CD1c-positive myeloid dendritic cell (primary cell): ENCODE measurements around the gene NR3C2.

ENCODE experiments used
- DNase-seq: peaks from one replicate; pipeline ENCODE4 v3.0.0-alpha.2; 2016; ENCODE audit errors: extremely low spot score

NR3C2 gene

DNA sequence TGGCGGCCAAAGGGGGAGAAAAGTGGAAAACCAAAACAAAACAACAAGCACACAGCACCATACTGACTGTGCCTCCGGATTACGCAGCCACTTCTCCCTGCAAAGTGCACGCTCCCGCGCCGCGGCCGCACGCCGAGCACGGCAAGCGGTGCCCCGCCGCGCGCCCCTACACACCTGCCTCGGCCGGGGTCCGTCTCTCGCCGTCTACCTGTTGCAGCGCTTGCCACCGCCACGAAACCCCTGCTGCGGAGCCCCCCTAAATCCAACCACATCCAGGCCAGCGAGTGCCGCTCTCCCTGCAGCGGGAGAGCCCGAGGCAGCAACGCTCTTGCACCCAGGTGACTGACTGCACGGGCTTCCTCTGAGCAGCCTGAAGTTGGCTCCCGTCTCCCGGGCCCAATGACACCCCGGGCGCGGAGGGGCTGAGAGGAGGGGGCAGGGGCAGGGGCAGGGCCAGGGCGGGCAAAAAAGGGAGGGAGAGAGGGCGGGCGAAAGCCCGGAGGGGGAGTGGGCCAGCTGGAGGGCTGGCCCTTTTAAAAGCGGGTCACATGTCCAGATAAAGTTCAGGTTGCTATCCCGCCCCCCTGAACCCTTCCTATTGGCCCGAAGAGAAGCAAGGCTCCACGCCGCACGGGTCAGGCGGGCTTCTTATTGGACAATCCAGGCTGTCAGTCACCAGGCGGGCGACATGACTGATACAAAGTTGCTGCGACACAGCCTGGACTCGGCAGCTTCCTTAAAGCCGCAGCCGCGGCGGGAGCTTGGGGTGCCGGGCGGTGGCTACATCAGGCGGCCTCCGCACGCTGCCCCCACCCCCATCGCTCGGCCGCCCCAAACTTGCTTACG lies at the start of gene NR3C2:
TSS of gene NR3C2 (minus strand) at position 429 of the 846 bp plus-strand sequence.
- DNase-seq, result peak; percentile 98

DNA sequence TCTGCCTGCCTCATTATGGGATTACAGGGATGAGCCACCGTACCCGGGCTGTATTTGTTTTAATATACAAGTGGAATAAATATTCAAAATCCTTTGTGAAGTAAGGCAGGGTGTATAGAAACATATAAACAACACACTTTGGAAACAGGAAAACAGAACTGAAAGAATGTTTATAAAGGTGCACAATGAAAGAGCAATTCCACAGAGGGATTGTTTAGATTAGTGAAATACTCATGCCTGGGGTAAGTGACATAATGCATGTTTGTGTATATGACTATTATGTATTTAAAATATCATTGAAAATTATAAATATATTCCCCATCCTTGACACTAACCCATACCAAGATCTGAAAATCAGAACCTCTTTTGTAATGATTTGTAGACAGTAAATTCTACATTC lies 45.0 kb upstream of the NR3C2 start:
- DNase-seq, result no peak

DNA sequence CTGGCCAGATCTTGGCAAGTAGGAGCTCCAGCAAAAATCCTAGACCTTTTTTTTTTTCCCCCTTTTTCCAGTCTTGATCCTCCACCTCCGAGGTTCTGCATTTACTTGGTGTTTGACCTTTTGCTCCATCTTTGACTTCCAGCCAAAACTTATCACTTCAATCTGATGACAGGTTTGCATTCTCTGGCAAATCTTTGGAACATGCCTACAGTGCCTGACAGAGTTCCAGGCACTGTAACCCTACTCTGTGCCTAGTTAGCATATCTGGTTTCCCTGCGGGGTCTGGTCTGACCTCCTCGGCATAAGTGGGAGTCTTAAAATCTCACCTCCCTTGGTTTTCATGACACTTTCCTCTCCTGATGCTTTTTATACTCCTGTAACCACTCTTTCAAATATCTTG lies 39.4 kb upstream of the NR3C2 start:
- DNase-seq, result no peak

GRCh38 chr4:148477276-148477675 lies 35.1 kb upstream of the NR3C2 start:
- no peak for DNase-seq

- no peak for DNase-seq
These were observed 27.7 kb upstream of the NR3C2 start for GRCh38 chr4:148469938-148470337.

- no peak for DNase-seq
These were observed 12.6 kb upstream of the NR3C2 start for GRCh38 chr4:148454835-148455234.

GRCh38 chr4:148453833-148454232 lies 11.6 kb upstream of the NR3C2 start:
- DNase-seq, result no peak

DNA sequence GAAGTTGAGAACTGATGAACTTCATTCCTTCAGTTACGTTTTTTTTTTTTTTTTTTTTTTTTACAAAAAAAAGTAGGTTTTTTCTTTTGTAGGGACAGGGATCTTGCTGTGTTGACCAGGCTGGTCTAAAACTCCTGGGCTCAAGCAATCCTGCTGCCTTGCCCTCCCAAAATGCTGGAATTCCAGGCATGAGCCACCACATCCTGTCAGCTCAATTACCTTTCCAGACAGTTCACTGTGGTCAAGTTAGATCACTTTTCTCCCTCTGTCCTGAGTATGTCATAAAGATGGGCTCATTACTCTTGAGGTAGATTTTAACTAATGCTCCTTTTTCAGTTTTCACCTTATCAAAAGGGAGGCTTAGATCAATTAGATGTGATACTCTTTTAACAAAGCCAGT lies 10.8 kb upstream of the NR3C2 start:
- no peak for DNase-seq

DNA sequence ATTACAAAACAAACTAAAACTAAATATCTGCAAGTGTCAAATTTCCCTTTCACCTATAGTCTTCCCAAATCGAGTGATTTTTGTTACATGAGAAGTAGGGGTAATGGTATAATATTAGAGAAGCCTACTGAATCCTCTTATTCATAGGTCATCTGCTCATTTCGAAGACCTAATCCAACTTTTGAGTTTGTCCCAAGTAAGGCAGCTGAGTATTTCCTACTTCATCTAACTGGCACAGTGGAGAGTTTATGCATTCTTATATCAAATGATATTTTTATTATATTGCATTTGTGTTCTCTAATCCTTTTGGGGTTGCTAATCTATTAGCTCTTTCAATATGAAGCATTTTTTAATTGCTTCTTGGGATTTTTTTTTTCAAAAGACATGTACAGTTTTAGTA lies 7.7 kb upstream of the NR3C2 start:
- no peak for DNase-seq

GRCh38 chr4:148448141-148448540 lies 5.9 kb upstream of the NR3C2 start:
- no peak for DNase-seq

GRCh38 chr4:148447681-148448080 lies 5.5 kb upstream of the NR3C2 start:
- DNase-seq, result peak; percentile 35

GRCh38 chr4:148445860-148446330 lies 3.7 kb upstream of the NR3C2 start:
- DNase-seq, result no peak

DNA sequence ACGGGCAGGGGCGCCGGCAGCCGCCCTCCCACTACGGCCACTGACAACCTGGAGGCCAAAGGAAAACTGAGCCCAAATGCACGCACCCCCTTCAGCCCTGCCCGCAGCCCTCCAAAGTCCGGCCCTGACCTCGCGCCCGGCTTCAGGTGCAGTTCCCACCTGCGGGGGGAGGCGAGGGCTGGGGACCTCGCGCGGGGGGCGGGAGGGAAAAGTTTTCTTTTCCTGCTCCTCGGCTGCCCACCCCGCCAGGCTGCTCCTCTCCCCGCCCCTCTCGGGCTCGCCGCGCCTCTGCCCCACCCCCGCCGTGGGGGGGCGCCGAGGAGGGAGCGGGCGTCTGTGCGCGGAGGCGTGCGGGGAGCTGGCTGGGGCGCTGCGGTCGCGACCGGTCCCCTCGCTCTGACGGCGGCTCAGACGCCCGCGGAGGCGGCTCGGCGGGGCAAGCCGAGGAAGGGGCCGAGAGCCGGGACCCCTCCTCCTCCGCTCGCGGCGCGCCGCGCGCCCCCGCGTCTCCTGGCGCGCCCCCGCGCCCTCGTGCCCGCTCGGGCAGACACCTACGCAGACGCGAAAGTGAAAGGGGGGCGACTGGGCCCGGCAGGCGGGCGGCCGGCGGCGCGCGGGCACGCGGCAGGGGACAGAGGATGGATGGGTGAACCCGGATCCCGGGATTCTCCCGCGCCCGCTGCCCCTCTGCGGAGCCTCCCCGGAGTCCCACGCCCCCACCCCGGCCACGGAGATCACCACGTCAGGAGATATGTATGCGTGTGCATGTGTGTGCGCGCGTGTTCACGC lies 3.1 kb upstream of the NR3C2 start:
- DNase-seq, result peak; percentile 45

- no peak for DNase-seq
These were observed 2.3 kb upstream of the NR3C2 start for GRCh38 chr4:148444296-148445070.

DNA sequence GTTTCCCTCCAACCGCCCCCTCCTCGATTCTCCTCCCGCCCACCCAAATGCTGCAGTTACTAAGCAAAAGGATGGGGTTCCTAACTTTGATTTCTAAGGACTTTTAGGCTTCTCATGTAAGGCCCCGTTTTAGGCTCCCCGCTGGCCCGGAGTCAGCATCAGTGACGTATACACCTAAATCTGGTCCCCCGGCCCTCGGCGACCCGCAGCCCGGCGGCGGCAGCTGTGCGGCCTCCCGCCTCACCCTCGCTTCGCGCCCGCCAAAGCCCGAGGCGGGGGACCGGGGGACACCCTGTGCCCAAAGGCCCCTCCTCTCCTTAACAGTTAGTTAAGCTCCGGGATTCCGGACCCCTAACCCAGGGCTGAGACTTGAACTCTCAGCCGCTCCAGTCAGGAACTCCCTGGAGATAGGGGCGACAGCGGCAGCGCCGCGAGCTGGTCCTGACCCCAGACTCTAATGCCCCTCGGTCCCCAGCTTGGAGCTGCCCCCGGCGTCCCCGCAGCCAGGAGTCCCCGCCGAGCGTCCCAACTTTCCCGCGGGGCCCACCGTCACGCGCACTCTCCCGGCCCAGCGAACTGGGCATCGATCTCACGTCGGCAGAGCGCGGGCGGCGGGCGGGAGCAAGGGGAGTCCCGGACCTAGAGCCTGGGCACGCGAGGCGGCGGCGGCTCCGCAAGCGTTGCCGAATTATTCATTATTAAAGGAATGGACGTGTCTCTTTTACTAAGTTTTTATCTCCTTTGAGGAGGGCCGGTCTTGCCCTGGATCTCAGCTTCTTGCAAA lies 1.5 kb upstream of the NR3C2 start:
- no peak for DNase-seq

- DNase-seq, result no peak
These were observed 758 bp upstream of the NR3C2 start for GRCh38 chr4:148442832-148443511.

DNA sequence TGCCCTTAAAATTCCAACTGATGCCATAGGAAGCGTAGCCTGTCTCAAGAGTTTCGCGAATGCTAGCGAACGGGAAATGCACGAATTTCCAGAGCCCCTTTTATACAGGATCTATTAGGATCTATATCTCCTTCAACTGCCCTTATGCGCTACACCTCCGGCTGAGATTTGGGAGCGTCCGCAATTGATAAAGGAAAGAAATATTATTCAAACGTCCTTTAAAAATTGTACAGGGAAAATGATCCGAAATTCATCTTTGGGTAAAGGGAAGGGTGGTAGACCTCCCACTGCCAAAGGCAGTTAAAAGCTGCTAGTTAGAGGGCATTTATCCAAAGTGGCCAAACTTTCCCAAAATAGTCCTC lies 609 bp downstream of the NR3C2 start:
- DNase-seq, result no peak

DNA sequence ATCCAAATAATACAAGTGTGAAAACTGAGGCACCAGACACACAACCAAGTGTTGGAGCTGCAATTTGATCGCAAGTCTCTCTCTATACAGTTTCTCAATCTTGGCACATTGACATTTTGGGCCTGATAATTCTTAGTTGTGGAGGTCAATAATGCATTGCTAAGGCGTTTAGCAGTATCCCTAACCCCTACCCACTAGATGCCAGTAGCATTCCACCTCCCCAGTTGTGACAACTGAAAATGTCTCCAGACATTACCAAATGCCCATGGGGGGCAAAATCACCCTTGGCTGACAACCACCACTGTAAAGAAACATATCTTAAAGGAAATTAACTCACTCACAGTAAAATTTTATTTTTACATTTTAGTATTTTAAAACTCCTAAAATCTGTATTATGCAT lies 4.2 kb downstream of the NR3C2 start:
- DNase-seq, result no peak

DNA sequence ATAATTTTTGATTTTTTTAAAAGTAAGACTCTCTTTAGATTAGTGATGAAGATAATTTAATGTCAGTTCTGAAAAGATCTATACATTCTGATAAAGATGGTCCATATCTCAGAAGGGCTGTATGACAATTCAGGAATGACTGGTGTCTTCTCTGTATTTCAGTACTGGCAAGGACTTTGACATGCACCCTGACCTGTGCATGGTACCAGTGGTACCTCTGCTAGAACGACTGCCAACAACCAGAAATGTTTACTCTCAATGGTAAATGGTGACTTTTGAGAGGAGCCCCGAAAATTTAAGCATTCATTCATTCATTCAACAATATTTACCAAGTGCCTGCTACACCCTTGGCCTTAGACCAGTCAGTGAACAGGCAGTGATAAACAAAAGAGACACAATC lies 4.8 kb downstream of the NR3C2 start:
- DNase-seq, result no peak

DNA sequence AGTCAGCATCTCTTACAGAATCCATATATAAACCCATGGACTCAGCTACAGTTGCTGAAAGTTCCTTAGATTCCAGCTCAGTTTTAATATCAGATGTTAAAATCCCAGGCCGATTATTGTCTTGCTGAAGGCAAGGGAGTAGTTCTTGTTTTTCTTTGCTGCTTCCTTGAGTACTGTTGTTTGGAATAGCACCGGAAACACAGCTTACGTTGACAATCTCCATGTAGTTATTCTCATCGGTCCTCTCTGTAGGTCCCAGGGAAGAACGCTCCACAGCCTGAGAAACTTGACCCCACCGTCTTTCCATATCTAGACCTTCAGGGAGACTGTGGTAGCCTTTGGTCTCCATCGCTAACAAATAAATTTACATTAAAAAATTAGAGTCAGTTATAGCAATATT lies 5.7 kb downstream of the NR3C2 start:
- no peak for DNase-seq
